Liver (tissue), 9 donors: ENCODE results near the gene TLR5. TPM values are rescaled to one million over a fixed set of nuclear protein-coding genes. Genes with fewer than 3 reads are reported as not detected.

Experiments used
- DNase-seq: peaks from one replicate; pipeline ENCODE4 v3.0.0-alpha.2; 2017; ENCODE audit warnings: low spot score
- H3K27ac ChIP-seq, 2 donors: one replicate each; pipeline ENCODE4 v1.7.0; 2013; ENCODE audit warnings: inconsistent platforms in 2 of 2, low read length in 2 of 2, control low read depth in 1 of 2, low read depth in 1 of 2, mild to moderate bottlenecking in 1 of 2
- H3K27me3 ChIP-seq, 4 donors: one replicate each; pipeline versions ENCODE4 v1.6.1 to v1.7.0; 2013; ENCODE audit warnings: low read length in 3 of 4, inconsistent platforms in 1 of 4, mild to moderate bottlenecking in 1 of 4, moderate library complexity in 1 of 4; ENCODE audit not compliant: control insufficient read depth in 4 of 4, insufficient read depth in 4 of 4
- H3K36me3 ChIP-seq, 4 donors: one replicate each; pipeline versions ENCODE4 v1.6.1 to v1.7.0; 2013; ENCODE audit warnings: low read length in 3 of 4, mild to moderate bottlenecking in 3 of 4, low read depth in 1 of 4, moderate library complexity in 1 of 4; ENCODE audit not compliant: control insufficient read depth in 4 of 4, insufficient read depth in 3 of 4
- H3K4me1 ChIP-seq, 4 donors: one replicate each; pipeline versions ENCODE4 v1.6.1 to v1.7.0; 2013; ENCODE audit warnings: low read length in 3 of 4, mild to moderate bottlenecking in 3 of 4, moderate library complexity in 1 of 4; ENCODE audit not compliant: control insufficient read depth in 4 of 4, insufficient read depth in 4 of 4
- H3K4me3 ChIP-seq, 3 donors: one replicate each; pipeline versions ENCODE4 v1.6.1 to v1.7.0; 2013; ENCODE audit warnings: low read length in 3 of 3, control low read depth in 1 of 3, low read depth in 1 of 3, mild to moderate bottlenecking in 1 of 3
- H3K9ac ChIP-seq, 2 donors: one replicate each; pipeline ENCODE4 v1.7.0; 2013; ENCODE audit warnings: low read length in 2 of 2, mild to moderate bottlenecking in 2 of 2, moderate library complexity in 2 of 2, control low read depth in 1 of 2, low read depth in 1 of 2
- H3K9me3 ChIP-seq, 4 donors: one replicate each; pipeline versions ENCODE4 v1.6.1 to v1.7.0; 2013; ENCODE audit warnings: low read length in 3 of 4; ENCODE audit not compliant: control insufficient read depth in 4 of 4
- EGR1 ChIP-seq, 2 donors: IDR thresholded peaks; 2 replicates each; pipeline ENCODE4 v1.6.1; 2016 to 2018; ENCODE audit warnings: antibody characterized with exemption in 2 of 2, low read depth in 2 of 2
- FOXA1 ChIP-seq: IDR thresholded peaks from 2 replicates; pipeline ENCODE4 v1.6.1; 2016; ENCODE audit warnings: antibody characterized with exemption
- FOXA2 ChIP-seq: IDR thresholded peaks from 2 replicates; pipeline ENCODE4 v1.6.1; 2016; ENCODE audit warnings: antibody characterized with exemption
- GABPA ChIP-seq, 2 donors: IDR thresholded peaks in 1 of 2; conservative IDR thresholded peaks in 1 of 2; 2 replicates each; pipeline ENCODE4 v1.6.1; 2016; ENCODE audit warnings: antibody characterized with exemption in 2 of 2, mild to moderate bottlenecking in 1 of 2, moderate library complexity in 1 of 2
- HNF4A ChIP-seq, 2 donors: conservative IDR thresholded peaks; 2 replicates each; pipeline ENCODE4 v1.6.1; 2016; ENCODE audit warnings: antibody characterized with exemption in 2 of 2, mild to moderate bottlenecking in 2 of 2
- HNF4G ChIP-seq: IDR thresholded peaks from 2 replicates; pipeline ENCODE4 v1.6.1; 2016; ENCODE audit warnings: antibody characterized with exemption
- JUND ChIP-seq, 2 donors: IDR thresholded peaks; 2 replicates each; pipeline ENCODE4 v1.6.1; 2016; ENCODE audit warnings: antibody characterized with exemption in 2 of 2
- NR2F2 ChIP-seq: IDR thresholded peaks from 2 replicates; pipeline ENCODE4 v1.6.1; 2016; ENCODE audit warnings: antibody characterized with exemption
- RAD21 ChIP-seq, 2 donors: IDR thresholded peaks; 2 replicates each; pipeline ENCODE4 v1.6.1; 2016; ENCODE audit warnings: antibody characterized with exemption in 2 of 2, mild to moderate bottlenecking in 2 of 2
- RXRA ChIP-seq, 2 donors: IDR thresholded peaks; 2 replicates each; pipeline ENCODE4 v1.6.1; 2017 to 2018; ENCODE audit warnings: antibody characterized with exemption in 2 of 2, mild to moderate bottlenecking in 1 of 2
- SP1 ChIP-seq: IDR thresholded peaks from 2 replicates; pipeline ENCODE4 v1.6.1; 2018; ENCODE audit warnings: antibody characterized with exemption, mild to moderate bottlenecking
- TAF1 ChIP-seq: conservative IDR thresholded peaks from 2 replicates; pipeline ENCODE4 v1.6.1; 2016; ENCODE audit warnings: antibody characterized with exemption, mild to moderate bottlenecking
- YY1 ChIP-seq: IDR thresholded peaks from 2 replicates; pipeline ENCODE4 v1.6.1; 2016; ENCODE audit warnings: antibody characterized with exemption, mild to moderate bottlenecking
- WGBS: extraction: QIAGEN DNeasy Blood & Tissue Kit; methylation state at CpG from one replicate; pipeline ENCODE4 v1.1.7; 2013; 5-methylcytosine and 5-hydroxymethylcytosine counted together
- polyA plus RNA-seq, 2 donors: library from polyadenylated mRNA; stranded (reverse) in 1 of 2; unstranded in 1 of 2; fragments of 200-250 nt in 1 of 2; fragments of >200 nt in 1 of 2; fragmentation: Nextera tagmentation in 1 of 2; extraction: Ambion mirVana in 1 of 2; gene quantifications; one replicate each; pipeline versions ENCODE4 v1.2.1 to v1.2.3, GENCODE V29; 2013 to 2015
- total RNA-seq, 2 donors: library from RNA; depleted of rRNA; stranded (reverse); fragments of >200 nt; gene quantifications; one replicate each; pipeline ENCODE4 v1.2.3, GENCODE V29; 2014
- TF ChIP-seq, protein P1 (sequence below): IDR thresholded peaks from 2 replicates; pipeline ENCODE4 v1.6.1; 2016; ENCODE audit warnings: antibody characterized with exemption
- TF ChIP-seq, protein P2 (sequence below): fragments of 150-350 bp; IDR thresholded peaks from 2 replicates; pipeline ENCODE4 v1.5.1; 2017; ENCODE audit warnings: improper control_type of control experiment, low read depth, low read length; ENCODE audit not compliant: missing input control
- TF ChIP-seq, protein P3 (sequence below): IDR thresholded peaks from 2 replicates; pipeline ENCODE4 v1.6.1; 2016; ENCODE audit warnings: antibody characterized with exemption
- TF ChIP-seq, protein P4 (sequence below): IDR thresholded peaks from 2 replicates; pipeline ENCODE4 v1.6.1; 2016; ENCODE audit warnings: antibody characterized with exemption
- TF ChIP-seq, protein P5 (sequence below): IDR thresholded peaks from 2 replicates; pipeline ENCODE4 v1.6.1; 2016; ENCODE audit warnings: antibody characterized with exemption, mild to moderate bottlenecking
- donor health status: healthy.
- donor health status: healthy.
- donor health status: healthy.
- donor health status: healthy.
- donor health status: healthy.

Gene TLR5
- total and polyA plus RNA-seq, 4 donors, result 0.93 to 2.4 (median 1.5) TPM

DNA sequence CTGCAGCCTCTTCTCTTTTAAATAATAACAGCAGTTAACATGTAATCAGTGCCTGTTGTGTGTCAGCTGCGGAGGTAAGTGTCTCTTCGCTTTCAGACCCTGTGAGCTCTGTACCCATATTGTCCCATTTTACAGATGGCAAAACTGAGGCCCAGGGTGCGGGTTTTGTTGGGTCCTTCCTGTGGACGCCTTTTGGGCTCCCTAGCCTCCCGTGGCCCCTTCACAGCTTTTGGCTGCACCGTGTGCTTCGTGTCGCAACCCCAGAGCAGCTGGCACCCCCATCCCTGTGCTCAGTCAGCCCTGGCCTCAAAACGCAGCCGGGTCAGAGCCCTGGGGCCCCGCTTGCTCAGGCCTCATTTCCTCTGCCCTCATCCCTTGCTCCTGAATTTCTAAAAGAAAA is 53.8 kb downstream of the TLR5 start:
- no peaks in the 10 kb centered on the region for H3K4me1 ChIP-seq
- WGBS, result 63% methylated on average over 11 of the region's 11 CpGs
- H3K9ac ChIP-seq, result no peak overlapping the region
- TF ChIP-seq HNF4G, result no peak
- TF ChIP-seq, protein P1, sequence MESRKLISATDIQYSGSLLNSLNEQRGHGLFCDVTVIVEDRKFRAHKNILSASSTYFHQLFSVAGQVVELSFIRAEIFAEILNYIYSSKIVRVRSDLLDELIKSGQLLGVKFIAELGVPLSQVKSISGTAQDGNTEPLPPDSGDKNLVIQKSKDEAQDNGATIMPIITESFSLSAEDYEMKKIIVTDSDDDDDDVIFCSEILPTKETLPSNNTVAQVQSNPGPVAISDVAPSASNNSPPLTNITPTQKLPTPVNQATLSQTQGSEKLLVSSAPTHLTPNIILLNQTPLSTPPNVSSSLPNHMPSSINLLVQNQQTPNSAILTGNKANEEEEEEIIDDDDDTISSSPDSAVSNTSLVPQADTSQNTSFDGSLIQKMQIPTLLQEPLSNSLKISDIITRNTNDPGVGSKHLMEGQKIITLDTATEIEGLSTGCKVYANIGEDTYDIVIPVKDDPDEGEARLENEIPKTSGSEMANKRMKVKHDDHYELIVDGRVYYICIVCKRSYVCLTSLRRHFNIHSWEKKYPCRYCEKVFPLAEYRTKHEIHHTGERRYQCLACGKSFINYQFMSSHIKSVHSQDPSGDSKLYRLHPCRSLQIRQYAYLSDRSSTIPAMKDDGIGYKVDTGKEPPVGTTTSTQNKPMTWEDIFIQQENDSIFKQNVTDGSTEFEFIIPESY, result no peak
- no peak for TF ChIP-seq TAF1
- TF ChIP-seq SP1, result no peak
- TF ChIP-seq, protein P2, sequence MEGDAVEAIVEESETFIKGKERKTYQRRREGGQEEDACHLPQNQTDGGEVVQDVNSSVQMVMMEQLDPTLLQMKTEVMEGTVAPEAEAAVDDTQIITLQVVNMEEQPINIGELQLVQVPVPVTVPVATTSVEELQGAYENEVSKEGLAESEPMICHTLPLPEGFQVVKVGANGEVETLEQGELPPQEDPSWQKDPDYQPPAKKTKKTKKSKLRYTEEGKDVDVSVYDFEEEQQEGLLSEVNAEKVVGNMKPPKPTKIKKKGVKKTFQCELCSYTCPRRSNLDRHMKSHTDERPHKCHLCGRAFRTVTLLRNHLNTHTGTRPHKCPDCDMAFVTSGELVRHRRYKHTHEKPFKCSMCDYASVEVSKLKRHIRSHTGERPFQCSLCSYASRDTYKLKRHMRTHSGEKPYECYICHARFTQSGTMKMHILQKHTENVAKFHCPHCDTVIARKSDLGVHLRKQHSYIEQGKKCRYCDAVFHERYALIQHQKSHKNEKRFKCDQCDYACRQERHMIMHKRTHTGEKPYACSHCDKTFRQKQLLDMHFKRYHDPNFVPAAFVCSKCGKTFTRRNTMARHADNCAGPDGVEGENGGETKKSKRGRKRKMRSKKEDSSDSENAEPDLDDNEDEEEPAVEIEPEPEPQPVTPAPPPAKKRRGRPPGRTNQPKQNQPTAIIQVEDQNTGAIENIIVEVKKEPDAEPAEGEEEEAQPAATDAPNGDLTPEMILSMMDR, result no peak
- no peak for TF ChIP-seq HNF4A (conservative IDR thresholded peaks at IDR 0.05)
- no peak for TF ChIP-seq FOXA2
- no peak for TF ChIP-seq NR2F2
- no peak for TF ChIP-seq FOXA1
- TF ChIP-seq, protein P3, sequence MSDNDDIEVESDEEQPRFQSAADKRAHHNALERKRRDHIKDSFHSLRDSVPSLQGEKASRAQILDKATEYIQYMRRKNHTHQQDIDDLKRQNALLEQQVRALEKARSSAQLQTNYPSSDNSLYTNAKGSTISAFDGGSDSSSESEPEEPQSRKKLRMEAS, result no peak
- no peak for TF ChIP-seq EGR1 (IDR thresholded peaks at IDR 0.05; ENCODE audit: low read depth in 2 of 2)
- no peak for TF ChIP-seq RXRA (IDR thresholded peaks at IDR 0.05)
- TF ChIP-seq GABPA (IDR thresholded peaks at IDR 0.05 in 1 of 2, conservative IDR thresholded peaks at IDR 0.05 in 1 of 2), result no peak
- TF ChIP-seq YY1, result no peak
- TF ChIP-seq RAD21 (IDR thresholded peaks at IDR 0.05), result no peak
- TF ChIP-seq, protein P4, sequence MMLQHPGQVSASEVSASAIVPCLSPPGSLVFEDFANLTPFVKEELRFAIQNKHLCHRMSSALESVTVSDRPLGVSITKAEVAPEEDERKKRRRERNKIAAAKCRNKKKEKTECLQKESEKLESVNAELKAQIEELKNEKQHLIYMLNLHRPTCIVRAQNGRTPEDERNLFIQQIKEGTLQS, result no peak
- TF ChIP-seq, protein P5, sequence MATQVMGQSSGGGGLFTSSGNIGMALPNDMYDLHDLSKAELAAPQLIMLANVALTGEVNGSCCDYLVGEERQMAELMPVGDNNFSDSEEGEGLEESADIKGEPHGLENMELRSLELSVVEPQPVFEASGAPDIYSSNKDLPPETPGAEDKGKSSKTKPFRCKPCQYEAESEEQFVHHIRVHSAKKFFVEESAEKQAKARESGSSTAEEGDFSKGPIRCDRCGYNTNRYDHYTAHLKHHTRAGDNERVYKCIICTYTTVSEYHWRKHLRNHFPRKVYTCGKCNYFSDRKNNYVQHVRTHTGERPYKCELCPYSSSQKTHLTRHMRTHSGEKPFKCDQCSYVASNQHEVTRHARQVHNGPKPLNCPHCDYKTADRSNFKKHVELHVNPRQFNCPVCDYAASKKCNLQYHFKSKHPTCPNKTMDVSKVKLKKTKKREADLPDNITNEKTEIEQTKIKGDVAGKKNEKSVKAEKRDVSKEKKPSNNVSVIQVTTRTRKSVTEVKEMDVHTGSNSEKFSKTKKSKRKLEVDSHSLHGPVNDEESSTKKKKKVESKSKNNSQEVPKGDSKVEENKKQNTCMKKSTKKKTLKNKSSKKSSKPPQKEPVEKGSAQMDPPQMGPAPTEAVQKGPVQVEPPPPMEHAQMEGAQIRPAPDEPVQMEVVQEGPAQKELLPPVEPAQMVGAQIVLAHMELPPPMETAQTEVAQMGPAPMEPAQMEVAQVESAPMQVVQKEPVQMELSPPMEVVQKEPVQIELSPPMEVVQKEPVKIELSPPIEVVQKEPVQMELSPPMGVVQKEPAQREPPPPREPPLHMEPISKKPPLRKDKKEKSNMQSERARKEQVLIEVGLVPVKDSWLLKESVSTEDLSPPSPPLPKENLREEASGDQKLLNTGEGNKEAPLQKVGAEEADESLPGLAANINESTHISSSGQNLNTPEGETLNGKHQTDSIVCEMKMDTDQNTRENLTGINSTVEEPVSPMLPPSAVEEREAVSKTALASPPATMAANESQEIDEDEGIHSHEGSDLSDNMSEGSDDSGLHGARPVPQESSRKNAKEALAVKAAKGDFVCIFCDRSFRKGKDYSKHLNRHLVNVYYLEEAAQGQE, result no peak
- no peak for TF ChIP-seq JUND (IDR thresholded peaks at IDR 0.05)
- H3K27ac ChIP-seq, result no peak overlapping the region
- H3K36me3 ChIP-seq, result no peaks in the 10 kb centered on the region
- H3K27me3 ChIP-seq, result no peaks in the 10 kb centered on the region
- no peak for DNase-seq
- no peak overlapping the region for H3K4me3 ChIP-seq
- no peaks in the 10 kb centered on the region for H3K9me3 ChIP-seq
